Thyroid gland (tissue), 4 donors: Measurements from ENCODE around the gene RILPL1.

Source experiments
- POLR2A ChIP-seq, 2 donors: fragments of 450-650 bp; IDR thresholded peaks; one replicate each; pipeline ENCODE4 v1.6.1; 2017; ENCODE audit warnings: antibody characterized with exemption in 2 of 2, mild to moderate bottlenecking in 2 of 2, moderate library complexity in 1 of 2
- TF ChIP-seq, protein P1 (sequence below), 6 experiments: fragments of 200-600 bp in 3 of 6; fragments of 450-650 bp in 3 of 6; sonication (generic) in 3 of 6; IDR thresholded peaks; one replicate each; pipeline ENCODE4 v1.5.1; 2016 to 2019; ENCODE audit warnings: antibody characterized with exemption in 6 of 6, mild to moderate bottlenecking in 2 of 6, inconsistent platforms in 1 of 6, moderate library complexity in 1 of 6

DNA sequence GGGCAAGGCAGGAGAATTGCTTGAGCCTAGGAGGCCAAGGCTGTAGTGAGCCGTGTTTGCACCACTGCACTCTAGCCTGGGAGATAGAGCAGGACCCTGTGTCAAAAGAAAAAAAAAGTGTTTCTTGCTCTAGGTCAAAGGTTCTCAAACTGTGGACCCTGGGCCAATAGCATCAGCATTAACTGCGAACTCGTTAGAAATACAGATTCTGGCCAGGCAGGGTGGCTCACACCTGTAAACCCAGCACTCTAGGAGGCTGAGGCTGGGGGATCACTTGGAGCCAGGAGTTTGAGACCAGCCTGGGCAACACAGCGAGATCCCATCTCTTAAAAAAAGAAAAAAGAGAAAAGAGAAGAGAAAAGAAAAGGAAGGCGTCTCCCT is 97.9 kb downstream of the RILPL1 start:
- TF ChIP-seq, protein P1, sequence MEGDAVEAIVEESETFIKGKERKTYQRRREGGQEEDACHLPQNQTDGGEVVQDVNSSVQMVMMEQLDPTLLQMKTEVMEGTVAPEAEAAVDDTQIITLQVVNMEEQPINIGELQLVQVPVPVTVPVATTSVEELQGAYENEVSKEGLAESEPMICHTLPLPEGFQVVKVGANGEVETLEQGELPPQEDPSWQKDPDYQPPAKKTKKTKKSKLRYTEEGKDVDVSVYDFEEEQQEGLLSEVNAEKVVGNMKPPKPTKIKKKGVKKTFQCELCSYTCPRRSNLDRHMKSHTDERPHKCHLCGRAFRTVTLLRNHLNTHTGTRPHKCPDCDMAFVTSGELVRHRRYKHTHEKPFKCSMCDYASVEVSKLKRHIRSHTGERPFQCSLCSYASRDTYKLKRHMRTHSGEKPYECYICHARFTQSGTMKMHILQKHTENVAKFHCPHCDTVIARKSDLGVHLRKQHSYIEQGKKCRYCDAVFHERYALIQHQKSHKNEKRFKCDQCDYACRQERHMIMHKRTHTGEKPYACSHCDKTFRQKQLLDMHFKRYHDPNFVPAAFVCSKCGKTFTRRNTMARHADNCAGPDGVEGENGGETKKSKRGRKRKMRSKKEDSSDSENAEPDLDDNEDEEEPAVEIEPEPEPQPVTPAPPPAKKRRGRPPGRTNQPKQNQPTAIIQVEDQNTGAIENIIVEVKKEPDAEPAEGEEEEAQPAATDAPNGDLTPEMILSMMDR (IDR thresholded peaks at IDR 0.05) = no peak
- no peak for TF ChIP-seq POLR2A (IDR thresholded peaks at IDR 0.05)
